ENCODE results near the gene UGGT2. TPM values are rescaled to one million over a fixed set of nuclear protein-coding genes. Genes with fewer than 3 reads are reported as not detected.
"Not testable (repeated sequence)": the region's sequence is repeated elsewhere in the genome, so short reads cannot be mapped to it uniquely, and the experiment has no call there.

The UGGT2 gene
- total RNA-seq, 2 experiments from 2014 or later: not detected

- Mint-ChIP-seq H3K4me3 (no peak overlapping the region), H3K27me3 (no peaks in the 10 kb centered on the region), H3K9me3 (peaks cover 2% of the 10 kb centered on the region), H3K4me1 (no peaks in the 10 kb centered on the region), H3K27ac (no peak overlapping the region), H3K36me3 (ENCODE audit: low read depth) (peaks cover 51% of the 10 kb centered on the region)
- POLR2A ChIA-PET: no interaction called here
- no peak for DNase-seq
- CTCF ChIA-PET: no interaction called here
Observed at GRCh38 chr13:95788100-95788463, 265.1 kb downstream of the UGGT2 start.

DNA sequence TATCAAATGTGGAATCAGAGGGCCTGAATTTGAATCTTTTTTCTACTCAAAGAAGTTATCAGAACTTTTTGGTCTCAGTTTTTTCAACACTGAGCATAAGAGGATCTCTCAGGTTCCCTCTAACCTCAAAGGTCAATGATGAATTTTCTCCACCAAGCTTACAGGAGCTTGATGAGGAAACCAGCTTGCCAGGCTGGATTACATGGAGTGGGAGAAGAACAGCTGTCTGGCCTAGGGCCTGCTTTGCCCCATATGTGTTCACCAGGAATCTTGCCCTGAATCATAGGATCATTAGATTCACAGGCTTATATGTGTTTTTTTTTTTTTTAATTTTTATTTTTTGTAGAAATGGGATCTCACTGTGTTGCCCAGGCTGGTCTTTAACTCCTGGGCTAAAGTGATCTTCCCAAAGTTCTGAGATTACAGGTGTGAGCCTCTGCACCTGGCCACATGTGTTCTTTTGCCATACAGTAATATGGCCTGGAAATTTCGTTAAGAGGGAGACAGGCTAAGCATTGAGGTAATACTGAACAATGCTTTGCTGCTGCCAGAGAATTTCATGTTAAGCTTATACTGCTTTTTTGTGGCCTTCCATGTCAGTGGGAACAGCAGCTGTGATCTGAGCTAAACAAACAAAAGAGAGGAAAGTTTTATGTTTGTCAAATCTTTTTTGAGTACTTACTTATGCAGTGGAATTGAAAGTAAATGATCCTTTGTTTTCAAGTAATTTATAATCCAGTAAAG, 265.7 kb downstream of the UGGT2 start:
- ChIA-PET POLR2A (no interaction called here), CTCF (interaction anchor here (0.6 kb wide), 1 partner anchor 764 kb away, joined by 3 read pairs; no protein-coding TSS in a partner anchor)
- no peak overlapping the region for H3K4me3 Mint-ChIP-seq
- no peaks in the 10 kb centered on the region for H3K4me1 Mint-ChIP-seq
- no peak for DNase-seq
- no peak overlapping the region for H3K27ac Mint-ChIP-seq
- H3K27me3 Mint-ChIP-seq: no peaks in the 10 kb centered on the region
- peaks cover 49% of the 10 kb centered on the region for H3K36me3 Mint-ChIP-seq (ENCODE audit: low read depth)
- H3K9me3 Mint-ChIP-seq: peaks cover 3% of the 10 kb centered on the region

GRCh38 chr13:95784900-95785290, 268.3 kb downstream of the UGGT2 start:
- Mint-ChIP-seq H3K36me3 (ENCODE audit: low read depth) (peaks cover 34% of the 10 kb centered on the region), H3K9me3 (peaks cover 6% of the 10 kb centered on the region), H3K4me3 (no peak overlapping the region), H3K27ac (no peak overlapping the region), H3K27me3 (no peaks in the 10 kb centered on the region), H3K4me1 (no peaks in the 10 kb centered on the region)
- POLR2A ChIA-PET: no interaction called here
- DNase-seq: no peak
- CTCF ChIA-PET: no interaction called here

- Mint-ChIP-seq H3K9me3 (peaks cover 6% of the 10 kb centered on the region), H3K4me3 (no peak overlapping the region), H3K27me3 (no peaks in the 10 kb centered on the region), H3K36me3 (ENCODE audit: low read depth) (peaks cover 29% of the 10 kb centered on the region), H3K4me1 (no peaks in the 10 kb centered on the region), H3K27ac (no peak overlapping the region)
- ChIA-PET POLR2A (no interaction called here), CTCF (no interaction called here)
- no peak for DNase-seq
Observed at GRCh38 chr13:95784161-95784899, 268.9 kb downstream of the UGGT2 start.

DNA sequence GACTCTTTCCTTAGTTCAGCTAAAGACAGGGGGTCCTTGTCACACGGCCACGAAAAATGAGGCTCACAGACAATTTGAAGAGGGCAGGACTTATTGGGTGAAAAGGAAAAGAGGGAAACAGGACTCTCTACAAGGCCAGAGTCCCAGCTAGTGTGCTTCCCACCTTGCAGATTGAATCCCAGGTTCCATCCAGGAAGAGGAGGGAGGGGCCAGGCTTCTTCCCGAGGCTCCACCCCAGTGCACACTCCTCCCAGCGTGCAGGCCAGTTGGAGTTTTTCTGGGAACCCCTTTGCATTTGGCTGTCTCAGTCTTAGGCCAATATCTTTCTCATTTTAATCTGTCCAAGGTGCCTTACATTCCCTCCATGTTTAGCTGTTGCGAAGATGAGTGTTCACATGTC, 269.5 kb downstream of the UGGT2 start:
- H3K27me3 Mint-ChIP-seq: no peaks in the 10 kb centered on the region
- CTCF ChIA-PET: no interaction called here
- no peak for DNase-seq
- peaks cover 23% of the 10 kb centered on the region for H3K36me3 Mint-ChIP-seq (ENCODE audit: low read depth)
- no peak overlapping the region for H3K27ac Mint-ChIP-seq
- no peak overlapping the region for H3K4me3 Mint-ChIP-seq
- POLR2A ChIA-PET: no interaction called here
- peaks cover 4% of the 10 kb centered on the region for H3K9me3 Mint-ChIP-seq
- H3K4me1 Mint-ChIP-seq: no peaks in the 10 kb centered on the region

DNA sequence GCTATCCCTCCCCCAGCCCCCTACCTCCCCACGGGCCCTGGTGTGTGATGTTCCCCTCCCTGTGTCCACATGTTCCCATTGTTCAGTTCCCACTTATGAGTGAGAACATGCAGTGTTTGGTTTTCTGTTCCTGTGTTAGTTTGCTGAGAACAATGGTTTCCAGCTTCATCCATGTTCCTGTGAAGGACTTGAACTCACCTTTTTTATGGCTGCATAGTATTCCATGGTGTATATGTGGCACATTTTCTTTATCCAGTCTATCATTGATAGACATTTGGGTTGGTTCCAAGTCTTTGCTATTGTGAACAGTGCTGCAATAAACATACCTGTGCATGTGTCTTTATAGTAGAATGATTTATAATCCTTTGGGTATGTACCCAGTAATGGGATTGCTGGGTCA, 271.3 kb downstream of the UGGT2 start:
- not testable (repeated sequence) for H3K27me3 Mint-ChIP-seq

DNA sequence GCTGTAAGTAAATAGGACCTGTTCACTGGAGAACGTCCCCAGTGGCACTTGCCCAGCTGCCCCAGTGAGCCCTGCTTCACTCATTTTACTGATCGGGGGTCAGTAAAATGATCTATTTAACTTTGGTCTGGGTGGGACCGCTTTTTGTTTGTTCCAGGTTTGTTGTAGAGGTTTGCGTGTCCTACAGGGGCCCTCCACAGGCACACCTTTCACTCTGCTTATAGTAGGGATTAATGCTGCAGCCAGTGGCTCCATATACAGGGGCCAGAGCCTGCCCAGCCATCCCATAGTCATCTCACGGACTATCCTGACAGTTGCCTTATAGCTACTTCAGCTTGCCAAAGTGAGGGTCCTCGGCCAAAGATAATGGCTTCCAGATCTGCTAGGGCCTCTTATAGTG, 272.2 kb downstream of the UGGT2 start:
- no peak for DNase-seq
- no peak overlapping the region for H3K27ac Mint-ChIP-seq
- H3K9me3 Mint-ChIP-seq: peaks cover 4% of the 10 kb centered on the region
- no peak overlapping the region for H3K4me3 Mint-ChIP-seq
- ChIA-PET POLR2A (no interaction called here), CTCF (no interaction called here)
- peaks cover 14% of the 10 kb centered on the region for H3K36me3 Mint-ChIP-seq (ENCODE audit: low read depth)
- no peaks in the 10 kb centered on the region for H3K4me1 Mint-ChIP-seq
- H3K27me3 Mint-ChIP-seq: no peaks in the 10 kb centered on the region

More for the DNA sequence above, 271.3 kb downstream of the UGGT2 start:
- H3K4me1 Mint-ChIP-seq, DNase-seq, POLR2A ChIA-PET, H3K4me3 Mint-ChIP-seq, CTCF ChIA-PET, H3K27ac Mint-ChIP-seq, H3K9me3 Mint-ChIP-seq: not testable (repeated sequence)
- H3K36me3 Mint-ChIP-seq (ENCODE audit: low read depth): peaks cover 13% of the 10 kb centered on the region

- H3K36me3 Mint-ChIP-seq (ENCODE audit: low read depth): peaks cover 19% of the 10 kb centered on the region
- H3K9me3 Mint-ChIP-seq: peaks cover 4% of the 10 kb centered on the region
- ChIA-PET CTCF (no interaction called here), POLR2A (no interaction called here)
- no peak for DNase-seq
- no peak overlapping the region for H3K4me3 Mint-ChIP-seq
- no peaks in the 10 kb centered on the region for H3K4me1 Mint-ChIP-seq
- no peak overlapping the region for H3K27ac Mint-ChIP-seq
- H3K27me3 Mint-ChIP-seq: no peaks in the 10 kb centered on the region
Observed at GRCh38 chr13:95779522-95779921, 273.7 kb downstream of the UGGT2 start.

GRCh38 chr13:95771905-95772304, 281.3 kb downstream of the UGGT2 start:
- Mint-ChIP-seq H3K27ac (no peak overlapping the region), H3K9me3 (no peaks in the 10 kb centered on the region), H3K36me3 (ENCODE audit: low read depth) (peaks cover 33% of the 10 kb centered on the region), H3K4me1 (peaks cover 4% of the 10 kb centered on the region), H3K4me3 (no peak overlapping the region), H3K27me3 (no peaks in the 10 kb centered on the region)
- DNase-seq: no peak
- POLR2A ChIA-PET: no interaction called here
- CTCF ChIA-PET: no interaction called here

GRCh38 chr13:95763601-95764000, 289.6 kb downstream of the UGGT2 start:
- no peak overlapping the region for H3K27ac Mint-ChIP-seq
- DNase-seq: no peak
- H3K4me3 Mint-ChIP-seq: no peak overlapping the region
- ChIA-PET CTCF (no interaction called here), POLR2A (no interaction called here)
- H3K4me1 Mint-ChIP-seq: no peaks in the 10 kb centered on the region
- H3K36me3 Mint-ChIP-seq (ENCODE audit: low read depth): peaks cover 18% of the 10 kb centered on the region
- no peaks in the 10 kb centered on the region for H3K9me3 Mint-ChIP-seq
- H3K27me3 Mint-ChIP-seq: no peaks in the 10 kb centered on the region

- peaks cover 14% of the 10 kb centered on the region for H3K36me3 Mint-ChIP-seq (ENCODE audit: low read depth)
- H3K9me3 Mint-ChIP-seq, H3K4me3 Mint-ChIP-seq, H3K4me1 Mint-ChIP-seq, H3K27me3 Mint-ChIP-seq, POLR2A ChIA-PET, DNase-seq, CTCF ChIA-PET, H3K27ac Mint-ChIP-seq: not testable (repeated sequence)
Observed at GRCh38 chr13:95762626-95763025, 290.6 kb downstream of the UGGT2 start.

DNA sequence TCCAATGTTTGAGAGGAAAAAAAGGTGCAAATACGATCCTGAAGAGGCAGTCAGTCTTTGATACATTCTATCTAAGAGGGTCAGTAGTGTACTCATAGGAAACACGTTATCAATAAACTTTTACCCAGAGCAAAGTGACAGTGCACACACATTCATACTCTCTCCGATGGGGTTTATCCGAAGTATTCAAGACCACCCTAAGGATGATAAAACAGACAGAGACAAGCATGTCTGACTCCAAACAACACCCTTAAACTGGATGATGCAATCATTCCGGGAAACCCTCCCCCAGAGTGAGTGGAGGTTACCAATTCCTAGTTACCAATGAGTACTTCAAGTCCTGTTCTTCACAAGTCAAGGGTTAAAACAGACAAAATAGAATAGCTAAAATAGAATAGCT, 297.1 kb downstream of the UGGT2 start:
- POLR2A ChIA-PET: no interaction called here
- no peaks in the 10 kb centered on the region for H3K27me3 Mint-ChIP-seq
- H3K4me1 Mint-ChIP-seq: no peaks in the 10 kb centered on the region
- H3K9me3 Mint-ChIP-seq: peaks cover 4% of the 10 kb centered on the region
- peaks cover 12% of the 10 kb centered on the region for H3K36me3 Mint-ChIP-seq (ENCODE audit: low read depth)
- H3K27ac Mint-ChIP-seq: no peak overlapping the region
- CTCF ChIA-PET: no interaction called here
- no peak overlapping the region for H3K4me3 Mint-ChIP-seq
- DNase-seq: no peak

- no peaks in the 10 kb centered on the region for H3K4me1 Mint-ChIP-seq
- ChIA-PET POLR2A (no interaction called here), CTCF (no interaction called here)
- H3K27ac Mint-ChIP-seq: no peak overlapping the region
- peaks cover 12% of the 10 kb centered on the region for H3K36me3 Mint-ChIP-seq (ENCODE audit: low read depth)
- H3K9me3 Mint-ChIP-seq: peaks cover 4% of the 10 kb centered on the region
- no peak for DNase-seq
- no peak overlapping the region for H3K4me3 Mint-ChIP-seq
- no peaks in the 10 kb centered on the region for H3K27me3 Mint-ChIP-seq
Observed at GRCh38 chr13:95754069-95754468, 299.1 kb downstream of the UGGT2 start.

DNA sequence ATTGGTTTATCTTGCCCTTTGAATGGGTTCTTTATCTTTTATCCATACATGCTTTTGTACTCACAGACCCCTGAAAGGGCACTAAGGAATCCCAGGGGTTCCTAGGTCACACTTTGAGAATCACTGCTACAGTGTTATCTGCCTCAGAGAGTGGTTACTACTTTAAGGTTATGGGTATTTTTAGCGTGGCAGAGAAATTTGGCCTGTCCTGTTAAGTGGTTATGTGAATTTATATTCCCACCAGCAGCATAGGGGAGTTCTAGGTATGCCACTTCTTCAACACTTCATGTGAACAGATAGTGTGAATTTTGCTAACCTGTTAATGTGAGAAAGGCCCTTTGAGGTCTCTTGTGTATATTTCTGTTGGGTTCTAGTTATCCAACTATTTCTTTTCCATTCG, 300.5 kb downstream of the UGGT2 start:
- Mint-ChIP-seq H3K27me3 (no peaks in the 10 kb centered on the region), H3K27ac (no peak overlapping the region), H3K9me3 (peaks cover 4% of the 10 kb centered on the region), H3K36me3 (ENCODE audit: low read depth) (peaks cover 9% of the 10 kb centered on the region), H3K4me1 (no peaks in the 10 kb centered on the region), H3K4me3 (no peak overlapping the region)
- ChIA-PET POLR2A (no interaction called here), CTCF (no interaction called here)
- no peak for DNase-seq
